PC-9 (cell line): ENCODE data around the gene STK35.

ENCODE experiments used
- EZH2 ChIP-seq: fragments of 200-600 bp; sonication (generic); IDR thresholded peaks from 2 replicates; pipeline ENCODE4 v1.8.0; 2017; ENCODE audit warnings: antibody characterized with exemption, low read depth
- TF ChIP-seq, protein P1 (sequence below): fragments of 200-600 bp; sonication (generic); conservative IDR thresholded peaks from 2 replicates; pipeline ENCODE4 v1.6.1; 2017; ENCODE audit warnings: mixed run types, antibody characterized with exemption, mild to moderate bottlenecking, moderate library complexity

DNA sequence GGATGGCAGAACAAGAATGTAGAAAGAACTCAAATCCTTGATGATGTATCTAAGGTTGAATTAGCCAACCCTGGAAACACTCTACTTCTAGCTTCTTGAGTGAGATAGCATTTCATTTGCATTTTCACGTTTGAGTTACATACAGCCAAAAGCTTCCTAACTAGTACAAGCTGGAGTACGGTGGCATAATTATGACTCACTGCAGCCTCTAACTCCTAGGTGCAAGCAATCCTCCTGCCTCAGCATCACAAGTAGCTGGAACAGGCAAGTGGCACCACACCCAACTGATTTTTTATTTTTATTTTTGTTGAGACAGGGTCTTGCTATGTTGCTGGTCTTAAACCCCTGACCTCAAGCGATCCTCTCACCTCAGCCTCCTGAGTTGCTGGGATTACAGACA is 36.5 kb upstream of the STK35 start:
- TF ChIP-seq, protein P1, sequence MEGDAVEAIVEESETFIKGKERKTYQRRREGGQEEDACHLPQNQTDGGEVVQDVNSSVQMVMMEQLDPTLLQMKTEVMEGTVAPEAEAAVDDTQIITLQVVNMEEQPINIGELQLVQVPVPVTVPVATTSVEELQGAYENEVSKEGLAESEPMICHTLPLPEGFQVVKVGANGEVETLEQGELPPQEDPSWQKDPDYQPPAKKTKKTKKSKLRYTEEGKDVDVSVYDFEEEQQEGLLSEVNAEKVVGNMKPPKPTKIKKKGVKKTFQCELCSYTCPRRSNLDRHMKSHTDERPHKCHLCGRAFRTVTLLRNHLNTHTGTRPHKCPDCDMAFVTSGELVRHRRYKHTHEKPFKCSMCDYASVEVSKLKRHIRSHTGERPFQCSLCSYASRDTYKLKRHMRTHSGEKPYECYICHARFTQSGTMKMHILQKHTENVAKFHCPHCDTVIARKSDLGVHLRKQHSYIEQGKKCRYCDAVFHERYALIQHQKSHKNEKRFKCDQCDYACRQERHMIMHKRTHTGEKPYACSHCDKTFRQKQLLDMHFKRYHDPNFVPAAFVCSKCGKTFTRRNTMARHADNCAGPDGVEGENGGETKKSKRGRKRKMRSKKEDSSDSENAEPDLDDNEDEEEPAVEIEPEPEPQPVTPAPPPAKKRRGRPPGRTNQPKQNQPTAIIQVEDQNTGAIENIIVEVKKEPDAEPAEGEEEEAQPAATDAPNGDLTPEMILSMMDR = no peak
- no peak for TF ChIP-seq EZH2
